Hepatocyte (in vitro differentiated cells): ENCODE measurements around the gene TOGARAM1. TPM values are rescaled to one million over a fixed set of nuclear protein-coding genes. Genes with fewer than 3 reads are reported as not detected.

ENCODE experiments used
- DNase-seq: peaks from one replicate; pipeline ENCODE4 v3.0.0-alpha.2; 2016; ENCODE audit warnings: low spot score
- H2AFZ ChIP-seq: fragments of 200-600 bp; sonication (generic); 2 replicates; pipeline ENCODE4 v1.6.0; 2016; ENCODE audit warnings: antibody characterized with exemption, mild to moderate bottlenecking
- H3K27ac ChIP-seq: fragments of 200-600 bp; sonication (generic); 2 replicates; pipeline ENCODE4 v1.5.1; 2016; ENCODE audit warnings: mild to moderate bottlenecking
- H3K27me3 ChIP-seq: fragments of 200-600 bp; sonication (generic); 2 replicates; pipeline ENCODE4 v1.6.1; 2016
- H3K36me3 ChIP-seq: fragments of 200-600 bp; sonication (generic); replicated peaks from 2 replicates; pipeline ENCODE4 v1.5.1; 2016; ENCODE audit warnings: low read depth; ENCODE audit not compliant: insufficient read depth
- H3K4me1 ChIP-seq: fragments of 200-600 bp; sonication (generic); 2 replicates; pipeline ENCODE4 v1.5.1; 2016; ENCODE audit warnings: mild to moderate bottlenecking, moderate library complexity; ENCODE audit not compliant: insufficient read depth
- H3K4me2 ChIP-seq: fragments of 200-600 bp; sonication (generic); 2 replicates; pipeline ENCODE4 v1.6.0; 2016
- H3K4me3 ChIP-seq: fragments of 200-600 bp; sonication (generic); 2 replicates; pipeline ENCODE4 v1.5.1; 2016; ENCODE audit warnings: mild to moderate bottlenecking
- H3K79me2 ChIP-seq: fragments of 200-600 bp; sonication (generic); 2 replicates; pipeline ENCODE4 v1.6.0; 2017; ENCODE audit warnings: mild to moderate bottlenecking
- H3K9me2 ChIP-seq: fragments of 200-600 bp; sonication (generic); replicated peaks from 2 replicates; pipeline ENCODE4 v1.6.0; 2017; ENCODE audit warnings: mild to moderate bottlenecking; ENCODE audit not compliant: insufficient read depth
- H3K9me3 ChIP-seq: fragments of 200-600 bp; sonication (generic); 2 replicates; pipeline ENCODE4 v1.5.1; 2016; ENCODE audit warnings: low read depth, mild to moderate bottlenecking
- H4K20me1 ChIP-seq: fragments of 200-600 bp; sonication (generic); 2 replicates; pipeline ENCODE4 v1.6.0; 2016; ENCODE audit warnings: mild to moderate bottlenecking; ENCODE audit not compliant: insufficient read depth, poor library complexity, severe bottlenecking
- CTCF ChIP-seq: fragments of 200-600 bp; sonication (generic); IDR thresholded peaks from 2 replicates; pipeline ENCODE4 v1.5.1; 2016; ENCODE audit warnings: antibody characterized with exemption, mild to moderate bottlenecking; ENCODE audit not compliant: poor library complexity
- EZH2 ChIP-seq: fragments of 200-600 bp; sonication (generic); IDR thresholded peaks from 2 replicates; pipeline ENCODE4 v1.6.1; 2016; ENCODE audit warnings: antibody characterized with exemption, mild to moderate bottlenecking, borderline replicate concordance
- EZH2phosphoT487 ChIP-seq: fragments of 200-600 bp; sonication (generic); IDR thresholded peaks from one replicate; pipeline ENCODE4 v1.6.1; 2018; ENCODE audit warnings: antibody characterized with exemption, mild to moderate bottlenecking, low read depth, moderate library complexity; ENCODE audit not compliant: unreplicated experiment, severe bottlenecking
- WGBS: methylation state at CpG from one replicate; pipeline ENCODE4 v1.1.6; 2016; ENCODE audit warnings: low lambda C conversion rate; ENCODE audit errors: missing lambda C conversion rate; 5-methylcytosine and 5-hydroxymethylcytosine counted together
- polyA plus RNA-seq: library from polyadenylated mRNA; unstranded; fragments of >200 nt; fragmentation: Nextera tagmentation; extraction: Ambion mirVana; gene quantifications from 2 replicates; pipeline ENCODE4 v1.2.1, GENCODE V29; 2016
- total RNA-seq: library from RNA; depleted of rRNA; stranded (reverse); fragments of >200 nt; gene quantifications from 2 replicates; pipeline ENCODE4 v1.2.3, GENCODE V29; 2014

Gene TOGARAM1
- total and polyA plus RNA-seq, 2 experiments from 2014 or later: 9.3 to 36.2 TPM

DNA sequence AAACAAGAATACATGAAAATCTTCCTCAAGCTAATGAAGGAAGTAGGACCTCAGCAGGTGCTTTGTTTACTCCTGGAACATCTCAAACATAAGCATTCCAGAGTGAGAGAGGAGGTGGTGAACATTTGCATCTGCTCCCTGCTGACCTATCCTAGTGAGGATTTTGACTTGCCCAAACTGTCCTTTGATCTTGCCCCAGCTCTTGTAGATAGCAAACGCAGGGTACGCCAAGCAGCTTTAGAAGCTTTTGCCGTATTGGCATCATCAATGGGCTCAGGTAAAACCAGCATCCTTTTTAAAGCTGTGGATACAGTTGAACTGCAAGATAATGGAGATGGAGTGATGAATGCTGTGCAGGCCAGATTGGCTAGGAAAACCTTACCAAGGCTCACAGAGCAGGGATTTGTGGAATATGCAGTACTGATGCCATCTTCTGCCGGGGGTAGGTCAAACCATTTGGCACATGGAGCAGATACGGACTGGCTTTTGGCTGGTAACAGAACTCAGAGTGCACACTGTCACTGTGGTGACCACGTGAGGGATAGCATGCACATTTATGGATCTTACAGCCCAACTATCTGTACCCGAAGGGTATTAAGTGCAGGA lies 1.9 kb downstream of the TOGARAM1 start:
- peaks cover 87% of the 10 kb centered on the region for H3K79me2 ChIP-seq
- H3K36me3 ChIP-seq: no peaks in the 10 kb centered on the region

GRCh38 chr14:44966601-44967336 lies 4.8 kb downstream of the TOGARAM1 start:
- TF ChIP-seq CTCF (no peak), EZH2phosphoT487 (no peak), EZH2 (no peak)
- DNase-seq: no peak
- 97% methylated on average over 4 of the region's 4 CpGs for WGBS
- H3K27ac ChIP-seq: no peak overlapping the region
- H3K4me3 ChIP-seq: peak overlapping the region; percentile 14
- H3K4me1 ChIP-seq: peaks cover 19% of the 10 kb centered on the region
- no peaks in the 10 kb centered on the region for H3K9me2 ChIP-seq
- H3K9me3 ChIP-seq: no peaks in the 10 kb centered on the region
- H3K27me3 ChIP-seq: no peaks in the 10 kb centered on the region
- H4K20me1 ChIP-seq: peaks cover 48% of the 10 kb centered on the region
- no peak overlapping the region for H2AFZ ChIP-seq
- H3K36me3 ChIP-seq: no peaks in the 10 kb centered on the region
- peak overlapping the region; percentile 91 for H3K4me2 ChIP-seq
- peaks cover 95% of the 10 kb centered on the region for H3K79me2 ChIP-seq

More for the DNA sequence above, 1.9 kb downstream of the TOGARAM1 start:
- H3K4me3 ChIP-seq: peak overlapping the region; percentile 42
- H3K9me2 ChIP-seq: no peaks in the 10 kb centered on the region
- no peak overlapping the region for H3K27ac ChIP-seq
- H3K9me3 ChIP-seq: no peaks in the 10 kb centered on the region
- TF ChIP-seq EZH2phosphoT487: no peak
- no peaks in the 10 kb centered on the region for H3K27me3 ChIP-seq
- peaks cover 29% of the 10 kb centered on the region for H3K4me1 ChIP-seq
- DNase-seq: no peak
- H2AFZ ChIP-seq: no peak overlapping the region
- peaks cover 52% of the 10 kb centered on the region for H4K20me1 ChIP-seq
- peak overlapping the region; percentile 91 for H3K4me2 ChIP-seq
- 18% methylated on average over 7 of the region's 7 CpGs for WGBS

DNA sequence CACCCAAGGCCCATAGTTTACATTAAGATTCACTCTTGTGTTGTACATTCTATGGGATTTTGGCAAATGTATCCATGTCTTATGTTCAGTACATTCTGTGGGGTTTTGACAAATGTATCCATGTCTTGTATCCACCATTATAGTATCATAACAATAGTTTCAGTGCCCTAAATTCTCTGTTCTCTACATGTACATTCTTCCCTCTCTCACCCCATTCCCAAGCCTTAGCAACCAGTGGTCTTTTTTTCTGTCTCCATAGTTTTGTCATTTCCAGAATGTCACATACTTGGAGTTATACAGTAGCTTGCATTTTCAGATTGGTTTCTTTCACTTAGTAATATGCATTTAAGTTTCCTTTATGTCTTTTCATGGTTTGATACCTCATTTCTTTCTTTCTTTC lies 6.7 kb downstream of the TOGARAM1 start:
- no peaks in the 10 kb centered on the region for H3K27me3 ChIP-seq
- peaks cover 100% of the 10 kb centered on the region for H3K79me2 ChIP-seq
- H3K36me3 ChIP-seq: no peaks in the 10 kb centered on the region
- no peak for TF ChIP-seq CTCF
- TF ChIP-seq EZH2: no peak
- no peak for TF ChIP-seq EZH2phosphoT487
- H3K4me3 ChIP-seq: no peak overlapping the region
- peaks cover 19% of the 10 kb centered on the region for H3K4me1 ChIP-seq
- peaks cover 52% of the 10 kb centered on the region for H4K20me1 ChIP-seq
- H3K4me2 ChIP-seq: peak overlapping the region; percentile 91
- H3K9me3 ChIP-seq: no peaks in the 10 kb centered on the region
- no peak overlapping the region for H3K27ac ChIP-seq
- no peak overlapping the region for H2AFZ ChIP-seq
- no peaks in the 10 kb centered on the region for H3K9me2 ChIP-seq
- no peak for DNase-seq

- Histone ChIP-seq H3K27ac (no peak overlapping the region), H3K4me2 (no peak overlapping the region), H3K9me2 (no peaks in the 10 kb centered on the region), H3K4me1 (peaks cover 18% of the 10 kb centered on the region), H3K27me3 (no peaks in the 10 kb centered on the region), H3K4me3 (no peak overlapping the region), H3K9me3 (no peaks in the 10 kb centered on the region), H3K79me2 (peaks cover 100% of the 10 kb centered on the region), H4K20me1 (peaks cover 39% of the 10 kb centered on the region), H2AFZ (no peak overlapping the region), H3K36me3 (no peaks in the 10 kb centered on the region)
- TF ChIP-seq EZH2phosphoT487: no peak
- TF ChIP-seq CTCF: no peak
- no peak for TF ChIP-seq EZH2
- DNase-seq: no peak
Observed at GRCh38 chr14:44970907-44971306, 8.9 kb downstream of the TOGARAM1 start.
